ENCODE measurements around the gene PORCN. TPM values are rescaled to one million over a fixed set of nuclear protein-coding genes. Genes with fewer than 3 reads are reported as not detected.

PORCN gene
- total and polyA plus RNA-seq, 7 donors: 1.2 to 13.3 (median 12.2) TPM

GRCh38 chrX:48531358-48531959, 22.7 kb downstream of the PORCN start:
- peak overlapping the region in 1 of 4 donors; percentile 52 for H3K27ac ChIP-seq

GRCh38 chrX:48532161-48532560, 23.4 kb downstream of the PORCN start:
- intact Hi-C loops (cut with DNase I): no loop called here
- Histone ChIP-seq H3K27me3 (no peaks in the 10 kb centered on the region), H3K4me1 (no peaks in the 10 kb centered on the region), H3K4me3 (no peak overlapping the region), H3K36me3 (peaks cover 0 to 10% (median 0%) of the 10 kb centered on the region in 4 donors), H3K9me3 (no peaks in the 10 kb centered on the region), H3K27ac (peak overlapping the region in 1 of 4 donors; percentile 20)
- no peak for DNase-seq
- WGBS, 2 donors: 95 to 100% methylated on average over 1 of the region's 1 CpG
- no peak for TF ChIP-seq POLR2AphosphoS5 (IDR thresholded peaks at IDR 0.05)
- TF ChIP-seq EP300 (IDR thresholded peaks at IDR 0.05): no peak
- no peak for TF ChIP-seq CTCF (IDR thresholded peaks at IDR 0.05)
- no peak for TF ChIP-seq POLR2A (IDR thresholded peaks at IDR 0.05)

More at GRCh38 chrX:48531358-48531959, 22.7 kb downstream of the PORCN start:
- Histone ChIP-seq H3K27me3 (no peaks in the 10 kb centered on the region), H3K4me1 (no peaks in the 10 kb centered on the region), H3K4me3 (no peak overlapping the region), H3K36me3 (peaks cover 0 to 13% (median 0%) of the 10 kb centered on the region in 4 donors), H3K9me3 (no peaks in the 10 kb centered on the region)
- intact Hi-C loops (cut with DNase I): no loop called here
- TF ChIP-seq CTCF (IDR thresholded peaks at IDR 0.05) (no peak), POLR2AphosphoS5 (IDR thresholded peaks at IDR 0.05) (no peak), EP300 (IDR thresholded peaks at IDR 0.05) (no peak), POLR2A (IDR thresholded peaks at IDR 0.05) (no peak)
- 45 to 72% methylated on average over 5 of the region's 5 CpGs for WGBS, 2 donors
- DNase-seq: peak; percentile 34

- no peaks in the 10 kb centered on the region for H3K4me1 ChIP-seq
- no peaks in the 10 kb centered on the region for H3K9me3 ChIP-seq
- peaks cover 0 to under 1% (median 0%) of the 10 kb centered on the region in 4 donors for H3K36me3 ChIP-seq
- intact Hi-C loops (cut with DNase I): no loop called here
- no peak overlapping the region for H3K4me3 ChIP-seq
- no peaks in the 10 kb centered on the region for H3K27me3 ChIP-seq
- TF ChIP-seq POLR2AphosphoS5 (IDR thresholded peaks at IDR 0.05) (no peak), POLR2A (IDR thresholded peaks at IDR 0.05) (no peak)
- H3K27ac ChIP-seq: no peak overlapping the region
- WGBS, 2 donors: 97 to 98% methylated on average over 3 of the region's 3 CpGs
- DNase-seq: peak; percentile 10
These were observed 24.4 kb downstream of the PORCN start for GRCh38 chrX:48533165-48533564.

GRCh38 chrX:48538641-48539344, 30.0 kb downstream of the PORCN start:
- TF ChIP-seq POLR2AphosphoS5 (IDR thresholded peaks at IDR 0.05) (no peak), POLR2A (IDR thresholded peaks at IDR 0.05) (no peak), EP300 (IDR thresholded peaks at IDR 0.05) (no peak), CTCF (IDR thresholded peaks at IDR 0.05) (no peak)
- 68 to 79% methylated on average over 23 of the region's 23 CpGs for WGBS, 2 donors
- no peaks in the 10 kb centered on the region for H3K27me3 ChIP-seq
- peak; percentile 53 for DNase-seq
- intact Hi-C loops (cut with DNase I): no loop called here
- no peaks in the 10 kb centered on the region for H3K9me3 ChIP-seq
- peak overlapping the region in 3 of 4 donors; percentile 64 to 70 (median 67) for H3K4me3 ChIP-seq
- H3K27ac ChIP-seq: peak overlapping the region; percentile 88 to 91 (median 90)
- peaks cover 0 to 5% (median 0%) of the 10 kb centered on the region in 4 donors for H3K36me3 ChIP-seq
- peaks cover 0 to 11% (median 3%) of the 10 kb centered on the region in 4 donors for H3K4me1 ChIP-seq

- TF ChIP-seq EP300 (IDR thresholded peaks at IDR 0.05) (peak in 1 of 4 donors; percentile 33), POLR2AphosphoS5 (IDR thresholded peaks at IDR 0.05) (peak; percentile 41 to 76 (median 58)), POLR2A (IDR thresholded peaks at IDR 0.05) (peak in 1 of 2 donors; percentile 26), CTCF (IDR thresholded peaks at IDR 0.05) (peak in 1 of 4 experiments; percentile 7)
- intact Hi-C loops (cut with DNase I): no loop called here
These were observed 30.7 kb downstream of the PORCN start, which contains the start of gene TBC1D25 for GRCh38 chrX:48539345-48540027. Gene TBC1D25 (plus strand): TSS chrX:48539714. CDS start chrX:48539798, 84 bp downstream.

More at GRCh38 chrX:48539345-48540027, 30.7 kb downstream of the PORCN start, which contains the start of gene TBC1D25:
- peak; percentile 99 for DNase-seq
- Histone ChIP-seq H3K4me1 (peaks cover 0 to 11% (median 3%) of the 10 kb centered on the region in 4 donors), H3K9me3 (no peaks in the 10 kb centered on the region), H3K27me3 (no peaks in the 10 kb centered on the region), H3K36me3 (peaks cover 0 to 5% (median 0%) of the 10 kb centered on the region in 4 donors), H3K27ac (peak within 1 kb of the TSS; percentile 88 to 91 (median 90)), H3K4me3 (peak within 1 kb of the TSS; percentile 60 to 70 (median 66))
- WGBS, 2 donors: 0% methylated on average over 59 of the region's 59 CpGs

All from sigmoid colon (tissue), 7 donors.